Skeletal muscle tissue (tissue), 4 donors: Measurements from ENCODE around the gene HEPH. TPM values are rescaled to one million over a fixed set of nuclear protein-coding genes. Genes with fewer than 3 reads are reported as not detected.

Experiments
- H3K27ac ChIP-seq: one replicate; pipeline ENCODE4 v1.7.0; 2013; ENCODE audit warnings: mild to moderate bottlenecking, low read depth, low read length, inconsistent platforms
- H3K27me3 ChIP-seq, 3 donors: one replicate each; pipeline ENCODE4 v1.7.0; 2013; ENCODE audit warnings: low read length in 3 of 3; ENCODE audit not compliant: control insufficient read depth in 3 of 3, insufficient read depth in 3 of 3
- H3K36me3 ChIP-seq, 3 donors: one replicate each; pipeline ENCODE4 v1.7.0; 2013; ENCODE audit warnings: low read length in 3 of 3; ENCODE audit not compliant: control insufficient read depth in 3 of 3, insufficient read depth in 3 of 3
- H3K4me1 ChIP-seq, 3 donors: one replicate each; pipeline ENCODE4 v1.7.0; 2013; ENCODE audit warnings: low read length in 3 of 3, mild to moderate bottlenecking in 3 of 3; ENCODE audit not compliant: control insufficient read depth in 3 of 3, insufficient read depth in 3 of 3
- H3K4me3 ChIP-seq, 3 donors: one replicate each; pipeline ENCODE4 v1.7.0; 2013; ENCODE audit warnings: low read length in 3 of 3
- H3K9ac ChIP-seq, 3 donors: one replicate each; pipeline ENCODE4 v1.7.0; 2013; ENCODE audit warnings: low read length in 3 of 3, mild to moderate bottlenecking in 3 of 3, moderate library complexity in 2 of 3, low read depth in 1 of 3
- H3K9me3 ChIP-seq, 3 donors: one replicate each; pipeline ENCODE4 v1.7.0; 2013; ENCODE audit warnings: low read length in 3 of 3; ENCODE audit not compliant: control insufficient read depth in 3 of 3
- total RNA-seq: library from RNA; depleted of rRNA; stranded (reverse); fragments of >200 nt; gene quantifications from one replicate; pipeline ENCODE4 v1.2.3, GENCODE V29; 2014
- donor health status: Osteomylitis.

HEPH gene
- total RNA-seq, 1 donor from 2014 or later: 8.4 TPM

DNA sequence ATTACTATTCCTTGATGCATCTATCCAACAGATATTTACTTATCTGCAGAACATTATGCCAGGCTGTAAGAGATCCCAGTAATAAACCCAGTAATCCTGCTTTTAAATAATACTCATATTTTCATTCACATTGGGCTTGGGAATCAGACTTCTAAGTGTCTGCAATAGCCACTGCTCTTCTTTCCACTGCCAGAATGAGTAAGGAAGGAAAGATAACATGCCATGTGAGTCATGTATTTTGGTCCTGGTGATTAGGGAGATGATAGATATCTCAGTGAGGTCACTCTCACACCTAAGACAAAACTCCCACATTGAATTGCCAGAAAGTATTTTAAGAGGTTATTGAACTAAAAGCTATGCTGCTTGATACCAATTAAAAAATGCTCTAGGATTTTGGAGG lies 13.9 kb upstream of the HEPH start:
- no peaks in the 10 kb centered on the region for H3K9me3 ChIP-seq
- H3K4me1 ChIP-seq: no peaks in the 10 kb centered on the region
- no peaks in the 10 kb centered on the region for H3K27me3 ChIP-seq
- H3K4me3 ChIP-seq: no peak overlapping the region
- H3K9ac ChIP-seq: no peak overlapping the region
- H3K27ac ChIP-seq: no peak overlapping the region
- H3K36me3 ChIP-seq: no peaks in the 10 kb centered on the region

DNA sequence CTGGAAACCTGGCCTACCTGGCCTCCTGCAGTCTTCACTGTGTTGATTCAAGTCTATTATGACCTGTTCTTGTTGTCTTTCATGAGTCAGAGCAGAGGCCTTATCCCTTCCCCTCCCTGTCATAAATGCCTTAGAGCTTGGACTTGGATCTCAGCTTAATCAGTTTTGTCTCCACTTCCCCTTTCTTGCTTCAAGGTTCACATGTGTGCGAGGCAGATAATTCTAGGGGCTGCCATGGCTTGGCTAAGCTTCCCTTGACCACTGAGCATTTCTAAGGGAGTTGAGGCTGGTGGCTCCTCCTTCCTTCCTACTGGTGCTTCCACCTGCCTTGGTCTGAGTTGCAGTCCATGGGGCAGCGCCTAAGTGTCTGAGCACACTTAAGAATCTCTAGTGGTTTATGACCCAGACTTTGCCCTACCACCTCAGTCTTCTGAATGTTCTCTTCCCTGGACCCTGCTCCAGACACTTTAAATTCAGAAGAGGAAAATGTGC lies 1.7 kb upstream of the HEPH start:
- Histone ChIP-seq H3K4me1 (no peaks in the 10 kb centered on the region), H3K27me3 (peaks cover 0 to 4% (median 0%) of the 10 kb centered on the region in 3 donors), H3K27ac (no peak overlapping the region), H3K9ac (no peak overlapping the region), H3K4me3 (no peak overlapping the region), H3K9me3 (no peaks in the 10 kb centered on the region), H3K36me3 (no peaks in the 10 kb centered on the region)

DNA sequence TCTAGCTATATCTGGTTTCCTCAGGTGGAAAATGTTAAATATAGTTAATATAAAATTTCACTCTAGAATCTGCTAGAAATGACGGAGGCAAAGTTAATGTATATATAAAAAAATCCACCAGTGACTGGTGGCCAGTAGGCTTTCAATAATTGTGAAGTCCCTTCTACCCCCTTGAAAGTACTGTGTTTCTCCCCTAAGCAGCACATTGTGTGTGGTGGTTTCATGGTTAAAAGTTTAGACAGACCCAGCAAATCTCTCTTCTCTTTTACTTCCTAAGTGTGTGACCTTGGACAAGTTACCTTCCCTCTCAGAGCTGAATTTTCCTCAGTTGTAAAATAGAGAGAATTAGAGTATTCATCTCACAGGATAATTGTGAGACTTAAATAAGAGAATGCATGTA lies 600 bp upstream of the HEPH start:
- Histone ChIP-seq H3K4me3 (no peak overlapping the region), H3K27me3 (peaks cover 0 to 4% (median 0%) of the 10 kb centered on the region in 3 donors), H3K9me3 (no peaks in the 10 kb centered on the region), H3K4me1 (no peaks in the 10 kb centered on the region), H3K27ac (no peak overlapping the region), H3K9ac (no peak overlapping the region), H3K36me3 (no peaks in the 10 kb centered on the region)

DNA sequence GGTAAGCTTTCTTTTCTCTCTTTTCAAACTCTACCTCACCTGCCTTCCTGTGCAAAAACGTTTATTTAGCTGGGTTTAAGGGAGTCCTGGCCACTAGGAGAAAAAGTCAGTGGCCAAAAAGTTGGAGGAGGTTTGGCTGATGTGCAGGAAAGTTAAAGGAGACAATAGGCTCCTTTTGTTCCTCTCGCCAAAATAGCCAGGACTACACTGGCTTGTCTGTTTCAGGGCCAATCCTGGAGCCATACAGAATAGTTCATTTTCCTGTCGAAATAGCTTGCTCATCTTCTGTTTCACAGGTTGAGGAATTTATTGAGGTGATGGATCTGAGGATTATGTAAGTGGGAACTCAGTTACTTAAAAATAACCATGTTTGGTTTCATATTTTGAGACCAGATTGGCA lies 423 bp downstream of the HEPH start:
- H3K27ac ChIP-seq: no peak overlapping the region
- no peaks in the 10 kb centered on the region for H3K36me3 ChIP-seq
- H3K9ac ChIP-seq: no peak overlapping the region
- peaks cover 0 to 4% (median 0%) of the 10 kb centered on the region in 3 donors for H3K27me3 ChIP-seq
- H3K4me3 ChIP-seq: peak overlapping the region in 1 of 3 donors; percentile 43
- H3K4me1 ChIP-seq: no peaks in the 10 kb centered on the region
- H3K9me3 ChIP-seq: no peaks in the 10 kb centered on the region

DNA sequence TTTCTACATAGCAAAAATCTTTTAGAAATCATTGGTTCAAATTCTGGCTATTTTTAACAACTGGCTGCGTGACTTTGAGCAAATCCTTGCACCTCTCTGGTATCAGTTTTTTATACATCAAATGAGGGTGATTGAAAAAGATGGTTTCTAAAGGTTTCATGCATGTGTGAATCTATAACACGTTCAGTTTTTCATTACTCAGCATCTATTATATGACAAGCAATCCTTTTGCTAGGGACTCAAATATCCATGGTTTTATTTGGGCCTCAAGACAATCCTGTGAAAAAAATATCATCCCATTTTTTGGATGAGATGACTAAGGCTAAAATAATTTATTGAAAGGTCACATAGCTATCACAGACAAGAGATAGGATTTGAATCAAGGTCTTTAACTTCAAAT lies 884 bp downstream of the HEPH start:
- Histone ChIP-seq H3K36me3 (no peaks in the 10 kb centered on the region), H3K4me3 (peak overlapping the region in 1 of 3 donors; percentile 43), H3K27ac (no peak overlapping the region), H3K27me3 (peaks cover 0 to 4% (median 0%) of the 10 kb centered on the region in 3 donors), H3K9ac (no peak overlapping the region), H3K9me3 (no peaks in the 10 kb centered on the region), H3K4me1 (no peaks in the 10 kb centered on the region)

DNA sequence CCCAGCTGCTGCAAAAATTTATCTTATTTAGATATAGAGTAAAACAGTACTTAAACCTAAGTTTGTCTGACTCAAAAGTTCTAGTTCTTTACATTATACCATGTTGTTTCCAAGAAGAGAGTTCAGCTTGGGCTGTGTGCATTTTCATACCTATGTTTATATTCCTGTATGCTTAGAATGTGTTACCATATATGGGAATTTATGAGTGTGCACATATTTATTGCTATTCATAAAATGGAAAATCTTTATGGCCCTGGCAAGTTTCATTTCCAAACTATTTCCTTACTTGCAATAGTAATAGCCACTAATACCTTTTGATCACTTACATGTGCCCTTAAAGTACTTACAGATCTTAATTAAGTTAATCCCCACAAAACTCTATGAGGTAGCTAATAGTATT lies 2.6 kb downstream of the HEPH start:
- Histone ChIP-seq H3K4me3 (no peak overlapping the region), H3K27ac (no peak overlapping the region), H3K27me3 (peaks cover 0 to 4% (median 0%) of the 10 kb centered on the region in 3 donors), H3K4me1 (no peaks in the 10 kb centered on the region), H3K36me3 (no peaks in the 10 kb centered on the region), H3K9me3 (no peaks in the 10 kb centered on the region), H3K9ac (no peak overlapping the region)

DNA sequence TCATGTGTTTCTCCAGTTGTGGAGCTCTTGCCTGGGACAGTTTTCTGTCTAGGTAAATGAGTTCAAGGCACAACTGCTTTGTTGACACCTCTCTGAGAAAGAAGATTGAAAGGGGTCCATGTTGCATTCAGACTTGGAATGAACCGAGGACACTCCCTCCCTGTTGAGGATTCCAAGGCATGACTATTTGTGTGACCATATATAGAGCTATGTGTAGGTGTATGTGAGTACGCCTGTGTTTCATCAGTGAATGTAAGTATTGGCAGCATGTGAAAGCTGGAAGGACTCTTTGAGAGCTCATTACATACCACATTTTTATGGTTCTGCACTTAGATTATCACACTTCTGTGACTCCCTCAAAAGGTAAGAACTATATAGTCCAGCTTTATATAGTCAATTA lies 3.4 kb downstream of the HEPH start:
- H3K36me3 ChIP-seq: no peaks in the 10 kb centered on the region
- H3K4me1 ChIP-seq: no peaks in the 10 kb centered on the region
- no peaks in the 10 kb centered on the region for H3K9me3 ChIP-seq
- no peak overlapping the region for H3K4me3 ChIP-seq
- H3K27ac ChIP-seq: no peak overlapping the region
- peaks cover 0 to under 1% (median 0%) of the 10 kb centered on the region in 3 donors for H3K27me3 ChIP-seq
- no peak overlapping the region for H3K9ac ChIP-seq

DNA sequence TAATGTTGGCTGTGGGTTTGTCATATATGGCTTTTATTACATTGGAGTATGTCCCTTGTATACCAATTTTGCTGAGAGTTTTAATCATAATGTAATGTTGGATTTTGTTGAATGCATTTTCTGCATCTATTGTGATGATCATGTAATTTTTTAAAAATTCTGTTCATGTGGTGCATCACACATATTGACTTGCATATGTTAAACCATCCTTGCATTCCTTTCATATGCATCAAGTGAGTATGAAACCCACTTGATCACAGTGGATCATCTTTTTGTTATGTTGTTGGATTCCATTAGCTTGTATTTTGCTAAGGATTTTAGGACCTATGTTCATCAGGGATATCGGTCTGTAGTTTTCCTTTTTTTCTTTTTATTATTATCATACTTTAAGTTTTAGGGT lies 12.1 kb downstream of the HEPH start:
- Histone ChIP-seq H3K36me3 (no peaks in the 10 kb centered on the region), H3K4me1 (no peaks in the 10 kb centered on the region), H3K9ac (no peak overlapping the region), H3K27ac (no peak overlapping the region), H3K27me3 (no peaks in the 10 kb centered on the region), H3K9me3 (peaks cover 0 to 3% (median 0%) of the 10 kb centered on the region in 3 donors), H3K4me3 (no peak overlapping the region)

DNA sequence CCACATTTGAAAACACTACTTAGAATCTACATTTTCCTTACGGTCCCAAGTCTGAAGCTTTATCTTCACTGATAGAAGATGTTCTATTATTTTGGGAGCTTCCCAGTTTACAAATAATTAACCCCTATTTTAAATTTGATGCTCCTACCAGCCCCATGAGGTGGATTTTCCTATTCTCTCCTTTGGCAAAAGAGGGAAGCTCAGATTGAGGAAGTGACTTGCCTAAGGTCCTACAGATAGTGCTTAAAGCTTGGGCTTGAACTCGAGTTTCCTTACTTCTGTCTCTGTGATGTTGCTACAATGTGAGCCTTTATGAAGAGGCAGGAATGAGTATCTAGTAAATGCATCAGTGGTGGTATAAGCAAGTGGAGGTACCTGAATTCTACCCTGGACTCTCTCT lies 27.5 kb downstream of the HEPH start:
- H3K9me3 ChIP-seq: no peaks in the 10 kb centered on the region
- no peak overlapping the region for H3K4me3 ChIP-seq
- no peaks in the 10 kb centered on the region for H3K36me3 ChIP-seq
- peaks cover 0 to 5% (median 0%) of the 10 kb centered on the region in 3 donors for H3K27me3 ChIP-seq
- H3K9ac ChIP-seq: no peak overlapping the region
- H3K4me1 ChIP-seq: no peaks in the 10 kb centered on the region
- no peak overlapping the region for H3K27ac ChIP-seq

DNA sequence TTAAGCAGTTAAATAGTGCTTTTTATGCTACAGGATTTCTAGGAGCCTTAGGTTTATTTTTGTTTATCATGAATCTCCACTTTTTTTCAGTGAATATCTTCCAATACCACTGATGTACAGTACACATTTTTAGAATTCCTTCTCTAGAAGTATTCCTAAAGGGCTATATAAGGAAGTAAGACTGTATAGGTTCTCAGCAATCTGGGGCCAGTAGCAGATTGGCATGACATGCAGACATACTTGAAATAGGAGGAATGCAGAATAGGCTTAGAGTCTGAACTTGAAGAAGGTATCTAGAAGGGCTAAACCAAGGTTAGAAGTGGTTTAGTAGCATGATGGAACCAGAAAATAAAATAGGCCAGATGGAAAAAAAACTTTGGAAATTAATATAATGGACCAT lies 29.8 kb downstream of the HEPH start:
- H3K4me1 ChIP-seq: no peaks in the 10 kb centered on the region
- no peaks in the 10 kb centered on the region for H3K27me3 ChIP-seq
- no peak overlapping the region for H3K27ac ChIP-seq
- no peak overlapping the region for H3K9ac ChIP-seq
- H3K9me3 ChIP-seq: no peaks in the 10 kb centered on the region
- no peaks in the 10 kb centered on the region for H3K36me3 ChIP-seq
- no peak overlapping the region for H3K4me3 ChIP-seq
